KG1 (cell line): ENCODE measurements around the gene PON2.
"Not testable (repeated sequence)": the region's sequence is repeated elsewhere in the genome, so short reads cannot be mapped to it uniquely, and the experiment has no call there.

Source experiments
- DNase-seq: peaks from one replicate; lab custom pipeline; 2025; lab: John Stamatoyannopoulos, UW

PON2 gene

DNA sequence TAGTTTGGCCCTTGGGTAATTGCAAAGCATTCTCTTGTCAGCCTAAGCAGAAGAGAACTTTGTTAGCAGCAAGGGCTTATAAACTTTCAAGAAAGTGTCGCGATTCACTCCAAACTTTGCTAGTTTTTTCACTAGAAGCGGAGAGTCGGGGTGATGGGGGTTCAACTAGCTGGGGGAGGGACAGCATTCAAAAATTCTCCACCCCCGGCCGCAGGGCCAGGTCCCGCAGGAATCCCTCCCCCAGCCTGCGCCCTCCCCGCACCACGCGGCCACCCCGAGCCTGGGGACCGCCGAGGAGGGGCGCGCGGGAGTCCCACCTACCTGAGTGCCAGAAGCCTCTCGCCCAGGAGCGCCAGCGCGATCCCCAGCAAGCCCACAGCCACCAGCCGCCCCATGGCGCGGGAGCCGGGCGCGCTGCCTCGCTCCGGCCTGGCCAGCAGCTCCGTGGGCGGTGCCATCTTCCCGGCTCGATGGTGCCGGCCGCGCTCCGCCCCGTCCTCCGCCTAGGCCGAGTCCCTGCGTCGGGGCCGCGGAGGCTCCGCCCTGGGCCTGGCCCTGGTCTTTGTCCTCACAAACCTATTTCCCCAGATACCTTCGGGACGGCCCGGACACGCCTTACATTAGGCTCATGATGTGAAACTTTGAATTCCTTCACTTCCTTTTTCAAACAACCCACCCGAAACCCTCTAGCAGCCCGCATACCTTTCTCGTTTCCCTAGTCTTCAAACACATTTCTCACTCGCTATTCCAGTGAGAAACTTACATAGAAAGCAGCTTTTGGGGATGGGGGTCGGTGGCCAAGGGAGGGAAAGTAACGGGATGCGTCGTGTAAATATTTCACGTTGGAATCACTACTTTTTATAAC, at the start of gene PON2:
Gene PON2 (minus strand): TSS at position 472 of the 865 bp plus-strand sequence. CDS start 77 bp downstream, at position 395.
- peak; percentile 10 for DNase-seq

DNA sequence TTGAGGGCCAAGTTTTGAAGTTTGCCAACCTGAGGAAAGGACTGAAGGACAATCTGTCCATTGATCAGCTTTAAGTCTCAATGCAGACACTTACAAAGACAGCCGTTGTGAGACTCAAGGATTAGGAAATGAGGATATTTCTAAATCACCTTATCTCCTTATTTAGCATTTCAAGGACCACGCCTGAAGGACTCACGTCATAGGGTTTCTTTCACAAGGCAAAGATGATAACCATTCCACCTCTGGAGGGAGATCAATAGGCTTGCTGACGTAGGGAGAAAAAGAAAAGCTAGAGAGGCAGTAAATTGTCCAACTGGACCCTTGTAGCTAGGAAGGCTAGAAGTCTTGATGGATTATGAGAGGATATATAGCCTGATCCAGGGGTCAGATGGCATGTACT, 47.6 kb upstream of the PON2 start:
- no peak for DNase-seq

DNA sequence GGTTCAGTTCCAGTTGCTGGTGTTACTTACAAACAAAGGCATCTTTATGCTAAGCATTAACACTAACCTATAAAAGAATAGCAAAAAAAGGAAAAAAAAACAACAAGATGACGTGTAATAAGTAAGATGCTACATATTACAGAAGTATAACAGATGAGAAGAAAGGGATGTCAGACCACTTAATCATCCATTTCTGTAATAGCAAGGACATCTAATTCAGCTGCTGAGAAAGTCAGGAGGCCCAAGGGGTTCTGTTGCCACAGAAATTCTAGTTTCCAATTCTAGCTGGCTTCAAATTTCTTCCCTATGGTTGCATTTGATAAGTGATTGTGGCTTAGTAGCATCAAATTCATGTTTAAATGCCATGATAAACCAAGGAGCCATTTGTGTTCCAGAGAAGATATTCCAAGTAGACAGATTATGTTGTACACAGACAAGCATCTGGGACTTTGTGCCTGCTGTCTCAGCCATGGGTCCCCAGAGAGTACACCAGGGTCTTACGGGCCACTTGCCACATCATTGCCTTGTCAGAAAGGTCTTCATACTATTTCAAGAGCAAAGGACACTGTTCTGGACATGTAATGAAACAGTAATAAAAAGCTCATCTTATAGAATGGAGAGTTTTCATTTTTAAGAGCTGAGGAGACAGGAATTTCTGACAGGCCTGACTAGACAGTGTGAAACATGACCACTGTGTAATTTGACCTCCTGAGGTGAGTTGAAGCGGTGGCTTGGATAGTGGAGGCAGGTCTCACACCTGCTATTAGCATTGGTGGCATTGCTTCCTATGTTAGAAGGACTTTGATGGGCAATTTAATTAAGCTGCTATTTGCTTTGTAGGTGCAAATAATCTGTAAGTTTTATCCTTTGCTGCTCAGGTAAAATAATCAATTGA, 46.7 kb upstream of the PON2 start:
- no peak for DNase-seq

DNA sequence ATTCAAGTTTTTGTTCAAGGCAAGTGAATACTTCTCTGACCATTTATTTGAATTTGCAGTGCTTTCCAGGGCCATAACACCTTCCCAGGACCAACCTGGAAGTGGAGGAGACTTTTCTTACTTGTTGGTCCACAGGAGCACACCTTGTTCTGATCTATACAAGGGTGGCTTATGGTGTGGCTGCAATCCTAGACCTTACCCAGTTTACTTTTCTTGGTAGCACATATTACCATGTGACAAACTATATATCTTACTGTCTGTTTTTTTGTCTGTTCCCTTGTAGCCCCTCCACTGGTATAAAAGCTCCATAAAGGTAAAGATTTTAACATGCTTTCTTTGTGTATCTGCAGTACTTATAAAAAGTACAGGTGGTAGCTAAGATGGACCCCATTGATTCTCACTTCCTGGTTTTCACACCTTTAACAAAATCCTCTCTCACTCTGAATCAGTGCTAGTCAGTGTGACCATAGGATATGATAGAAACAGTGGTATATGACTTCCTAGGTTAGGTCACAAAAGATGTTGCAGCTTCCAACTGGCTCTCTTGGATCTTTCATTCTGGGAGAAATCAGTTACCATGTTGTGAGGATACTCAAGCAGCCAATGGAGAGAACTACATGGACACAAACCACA, 45.3 kb upstream of the PON2 start:
- no peak for DNase-seq

DNA sequence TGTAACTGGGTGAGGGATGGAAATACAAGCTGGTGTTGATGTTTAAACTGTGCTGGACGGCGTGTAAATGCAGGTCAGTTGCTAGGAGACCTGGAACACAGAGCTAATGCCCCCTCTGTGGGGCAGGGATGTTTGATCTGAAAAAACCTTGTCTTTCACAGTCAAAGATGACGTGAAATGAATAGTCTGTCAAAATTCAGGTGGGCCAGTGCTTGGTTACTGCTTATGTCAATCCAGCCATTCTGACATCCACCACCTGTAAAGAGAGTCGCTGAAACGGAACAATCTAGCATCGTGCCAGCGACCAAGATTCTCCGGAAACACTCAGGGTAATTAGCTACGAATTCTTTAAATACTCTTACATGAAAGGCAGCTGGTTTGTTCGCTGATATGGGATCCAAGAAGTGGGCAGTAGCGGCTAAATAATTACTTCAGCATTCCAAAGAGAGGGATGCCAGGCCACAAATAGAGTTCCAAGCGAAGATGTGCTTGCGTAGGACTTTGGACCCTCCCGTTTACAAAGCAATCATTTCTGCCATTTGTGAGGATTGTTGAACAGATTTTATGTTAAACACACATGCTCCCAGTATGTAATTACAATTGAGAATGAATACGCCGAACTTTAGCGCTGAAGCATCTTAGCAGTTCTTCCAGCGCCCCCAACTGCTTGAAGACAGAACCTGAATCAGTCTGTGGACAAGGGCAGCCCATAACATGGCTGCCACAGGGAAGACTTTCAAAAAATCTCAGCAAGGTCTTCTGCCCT, 43.6 kb upstream of the PON2 start:
- DNase-seq = no peak

DNA sequence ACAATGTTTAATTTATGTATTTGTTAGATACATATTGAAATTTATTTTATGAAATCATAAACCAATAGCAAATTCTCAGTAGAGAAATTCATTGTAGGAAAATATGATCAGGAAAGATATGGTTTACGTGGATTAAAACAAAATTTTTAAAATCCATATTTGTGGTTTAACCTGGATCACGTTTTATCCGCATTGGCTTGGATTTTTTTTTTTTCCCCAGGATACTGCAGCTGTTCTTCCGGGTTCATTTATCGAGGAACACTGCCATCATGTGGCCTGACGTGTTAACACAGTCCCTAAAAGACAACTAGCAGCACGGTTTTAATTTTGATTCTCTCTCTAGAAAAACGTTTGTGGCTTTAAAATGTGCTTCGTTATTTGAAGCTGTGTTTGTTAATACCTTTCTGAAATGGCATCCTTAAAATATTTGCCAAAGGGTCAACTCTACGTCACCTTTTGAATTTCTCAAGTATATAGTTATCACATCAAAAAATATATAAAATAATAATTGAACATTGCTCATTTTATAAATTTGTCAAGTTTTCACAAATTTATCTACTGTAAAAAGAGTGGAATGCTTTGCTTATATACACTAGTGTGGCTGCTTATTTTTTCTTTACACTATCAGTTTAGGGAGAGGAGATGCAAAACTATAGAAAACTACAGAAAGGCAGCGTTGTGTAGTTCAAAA, 42.2 kb upstream of the PON2 start:
- peak; percentile 13 for DNase-seq

DNA sequence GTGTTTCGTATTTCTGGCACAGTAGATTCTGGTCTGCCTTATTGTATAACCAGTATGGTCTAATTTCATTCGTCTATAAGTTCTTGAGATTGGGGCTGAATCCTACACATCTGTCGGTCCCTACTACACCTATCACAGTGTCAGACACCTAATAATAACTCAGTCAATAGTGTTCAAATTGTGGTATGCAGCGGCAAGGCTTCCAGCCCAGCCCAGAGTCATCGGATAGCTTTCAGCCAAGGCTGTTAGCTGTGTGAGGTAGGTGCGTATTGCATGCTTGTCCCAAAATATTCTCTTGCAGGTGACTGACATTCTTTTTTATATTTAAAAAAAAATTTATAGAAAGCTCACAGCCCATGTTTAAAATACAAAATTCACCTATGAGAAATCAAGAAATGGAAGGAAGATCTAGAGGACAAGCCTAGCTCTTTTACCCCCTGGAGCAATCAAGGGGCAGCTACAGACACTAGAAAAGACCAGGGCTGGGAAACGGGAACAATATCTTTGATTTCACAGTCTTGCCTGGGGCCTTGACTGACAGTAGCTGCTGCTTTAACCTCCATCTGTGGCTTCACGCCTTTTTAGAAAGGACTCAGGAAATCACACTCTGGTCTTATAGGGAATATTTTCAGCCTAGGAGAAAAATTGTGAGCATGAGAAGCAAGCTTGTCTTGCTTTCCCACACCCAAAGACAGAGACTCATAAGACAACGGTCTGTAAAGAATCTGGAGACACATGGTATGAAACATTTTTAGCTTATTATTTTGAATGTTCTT, 41.4 kb upstream of the PON2 start:
- DNase-seq = no peak

DNA sequence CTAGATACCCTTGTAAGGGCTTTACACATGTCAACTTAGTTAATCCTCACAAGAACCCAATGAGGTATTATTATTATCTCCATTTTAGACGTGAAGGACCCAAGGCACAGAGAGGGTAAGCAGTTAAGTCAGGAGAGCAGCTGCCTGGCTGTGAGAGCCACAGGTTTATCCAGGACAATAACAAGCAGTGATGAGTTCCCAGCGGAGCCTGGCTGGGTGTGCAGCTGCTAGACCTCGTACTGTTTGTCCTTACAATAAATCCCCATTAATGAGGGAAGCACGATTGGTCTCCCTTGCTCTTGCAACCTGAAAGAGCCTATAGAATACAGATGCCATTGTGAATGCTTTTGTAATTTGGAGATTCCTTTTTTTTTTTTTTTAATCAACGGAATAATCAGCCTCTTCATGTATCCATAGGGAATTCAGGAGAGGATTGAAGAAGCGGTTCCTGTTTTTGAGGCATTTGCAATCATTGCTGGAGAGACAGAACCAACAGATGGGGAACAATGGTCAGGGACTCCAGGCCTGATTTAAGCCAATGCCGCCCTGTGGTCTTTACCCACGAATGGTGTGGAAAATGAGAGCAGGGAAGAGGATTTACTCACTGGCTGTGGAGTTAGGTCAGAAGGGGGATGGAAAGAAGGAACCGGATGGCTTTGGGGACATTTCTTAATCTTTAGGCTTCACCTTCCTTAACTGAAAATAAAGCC, 38.6 kb upstream of the PON2 start:
- DNase-seq = no peak

DNA sequence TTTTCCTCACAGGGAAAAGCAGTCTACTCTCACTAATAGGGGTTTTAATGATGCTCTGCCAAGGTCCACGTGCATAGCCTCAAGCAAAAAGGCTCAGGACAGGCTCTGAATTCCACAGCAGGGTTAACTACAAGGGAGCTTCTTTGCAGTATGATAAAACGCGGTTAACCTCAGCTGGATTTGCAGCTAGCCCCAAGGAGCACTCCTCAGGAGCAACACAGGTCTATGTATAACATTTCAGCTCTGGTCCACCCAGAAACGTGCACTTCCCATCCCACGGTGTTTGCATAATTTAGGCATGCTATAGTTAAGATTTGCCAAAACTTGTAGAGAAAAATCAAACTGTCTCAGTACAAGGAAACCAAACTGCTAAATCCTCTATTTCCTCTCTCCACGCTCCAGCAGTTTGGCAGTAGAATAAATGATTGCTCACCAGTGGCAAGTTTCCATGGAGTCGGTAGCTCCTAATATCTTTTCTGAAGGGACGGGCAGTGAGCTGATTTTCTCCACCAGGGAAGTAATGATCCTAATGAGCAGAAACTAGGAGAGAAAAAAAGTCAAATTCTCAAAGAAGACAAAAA, 37.8 kb upstream of the PON2 start:
- no peak for DNase-seq

DNA sequence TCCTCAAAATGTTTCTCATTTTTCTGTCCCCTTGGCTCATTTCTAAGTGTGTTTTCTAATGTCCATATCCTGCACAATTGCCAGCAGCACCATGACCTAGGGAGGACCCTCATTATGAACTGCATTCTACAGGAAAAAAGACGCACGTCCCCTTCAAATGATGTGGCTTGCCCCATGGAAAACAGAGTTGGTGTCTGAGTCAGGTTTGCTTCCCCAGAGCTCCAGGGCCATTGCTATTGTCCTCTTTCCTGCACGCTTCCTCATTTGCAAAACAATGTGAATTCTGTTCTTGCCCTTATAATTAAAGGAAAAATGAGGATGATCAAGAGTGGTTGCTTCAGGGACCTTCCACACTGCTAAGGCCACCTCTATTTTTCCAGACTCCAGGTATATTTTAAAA, 36.2 kb upstream of the PON2 start:
- DNase-seq = no peak

DNA sequence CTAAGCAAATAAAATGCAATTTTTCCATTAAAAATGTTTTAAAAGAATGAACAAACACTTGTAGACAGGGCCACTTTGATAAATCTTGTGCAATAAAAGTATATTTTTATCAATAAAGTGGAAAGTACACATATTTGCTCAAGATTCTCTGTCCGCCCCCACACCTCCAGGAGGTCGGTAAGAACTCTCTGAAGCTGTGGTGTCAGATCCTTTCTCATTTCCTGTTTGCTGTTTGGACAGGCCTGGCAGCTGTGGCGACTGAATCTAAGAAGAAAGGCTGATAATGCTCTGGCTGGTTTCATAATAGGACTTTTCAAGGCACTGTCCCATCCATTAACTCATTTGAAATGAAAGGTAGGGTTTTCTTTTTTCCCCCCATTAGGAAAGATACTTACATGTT, 35.6 kb upstream of the PON2 start:
- DNase-seq = no peak

DNA sequence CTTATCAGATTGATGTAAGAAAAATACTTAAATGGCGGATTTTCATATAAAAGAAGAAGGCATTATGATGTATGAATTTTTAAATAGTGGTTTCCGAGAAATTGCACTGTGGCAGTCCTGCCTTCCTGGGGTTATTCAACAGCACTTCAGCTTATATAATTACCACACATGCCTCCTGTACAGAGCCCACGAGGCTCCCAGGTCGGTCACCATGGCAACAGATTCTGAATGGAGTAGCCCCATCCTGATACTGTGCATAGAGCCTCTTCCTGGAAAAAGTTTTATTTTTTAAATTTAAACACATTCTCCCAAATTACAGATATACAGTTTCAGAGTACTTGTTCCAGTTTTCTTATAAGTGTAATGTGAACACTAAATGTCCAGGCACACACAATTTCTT, 35.0 kb upstream of the PON2 start:
- no peak for DNase-seq

DNA sequence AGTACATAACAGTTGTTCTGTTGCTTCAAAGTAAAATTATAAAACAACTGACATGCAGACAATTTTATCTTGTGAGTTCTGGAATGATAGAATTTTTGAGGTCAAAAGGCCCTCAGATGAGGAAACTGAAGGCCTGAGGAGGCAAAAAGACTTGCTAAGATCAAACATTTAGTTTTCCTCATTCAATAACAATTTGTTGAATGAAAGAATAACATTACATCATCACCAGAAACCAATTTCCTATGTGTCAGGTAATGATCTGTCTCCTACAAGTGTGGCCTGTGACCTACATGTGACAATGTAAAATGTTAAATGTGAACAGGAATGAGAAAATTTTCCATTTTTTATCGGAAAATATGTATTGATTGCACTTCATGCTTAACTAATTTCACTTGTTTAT, 34.4 kb upstream of the PON2 start:
- DNase-seq = no peak

DNA sequence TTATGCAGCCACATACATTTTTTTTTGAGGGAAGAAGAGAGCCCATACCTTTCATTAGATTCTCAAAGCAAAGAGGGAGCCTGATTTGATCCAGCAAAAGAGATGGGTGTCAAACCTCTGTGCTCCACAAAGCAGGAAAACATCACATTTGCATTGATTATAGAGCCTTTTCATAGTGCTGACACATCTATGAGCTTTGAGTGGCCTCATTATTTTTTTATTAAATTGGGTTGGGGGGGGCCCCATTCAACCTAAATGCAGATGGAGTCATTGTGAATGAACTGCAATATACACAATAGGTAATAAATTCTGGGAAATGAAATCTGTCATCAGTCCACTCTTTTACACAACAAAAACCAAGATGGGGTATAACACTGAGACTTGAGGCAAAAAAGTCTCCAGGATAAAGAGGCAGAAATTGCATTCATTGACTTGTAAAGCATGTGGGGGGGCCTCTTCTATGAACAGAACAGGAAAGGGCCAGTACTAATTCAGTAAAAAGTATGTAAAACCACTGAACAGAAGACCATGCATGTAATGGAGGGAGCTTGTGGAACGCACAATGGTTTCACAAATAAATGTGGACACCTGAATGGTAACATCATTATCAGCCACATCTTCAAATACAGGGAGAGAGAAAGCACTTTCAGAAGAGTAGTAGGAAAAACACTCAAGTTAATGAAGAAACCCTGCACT, 33.2 kb upstream of the PON2 start:
- DNase-seq = no peak

DNA sequence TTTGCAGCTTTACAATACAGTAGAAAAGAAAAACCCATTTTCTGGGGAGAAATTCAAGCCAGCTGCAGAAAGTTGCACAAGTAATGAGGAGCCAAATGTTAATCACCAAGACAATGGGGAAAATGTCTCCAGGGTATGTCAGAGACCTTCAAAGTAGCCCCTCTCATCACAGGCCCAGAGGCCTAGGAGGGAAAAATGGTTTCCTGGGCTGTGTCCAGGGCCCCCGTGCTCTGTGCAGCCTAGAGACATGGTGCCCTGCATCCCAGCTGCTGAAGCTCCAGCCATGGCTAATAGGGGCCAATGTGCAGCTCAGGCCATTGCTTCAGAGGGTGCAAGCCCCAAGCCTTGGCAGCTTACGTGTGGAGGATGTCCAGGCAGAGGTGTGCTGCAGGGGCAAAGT, 25.8 kb upstream of the PON2 start:
- not testable (repeated sequence) for DNase-seq

DNA sequence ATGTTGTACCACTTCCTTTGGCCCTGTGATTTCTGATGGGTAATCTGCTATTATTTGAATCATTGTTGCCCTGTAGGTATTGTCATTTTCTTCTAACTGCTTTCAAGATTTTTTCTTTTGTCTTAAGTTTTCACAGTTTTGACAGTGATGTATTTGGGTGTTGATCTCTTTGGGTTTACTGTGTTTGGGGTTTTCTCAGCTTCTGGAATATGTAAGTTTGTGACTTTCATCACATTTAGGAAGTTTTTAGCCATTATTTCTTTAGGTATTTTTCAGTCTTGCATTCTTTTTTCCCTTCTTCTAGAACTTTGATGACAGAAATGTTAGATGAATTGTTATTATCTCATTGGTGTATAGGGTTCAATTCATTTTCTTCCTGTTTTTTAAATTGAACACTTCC, 23.1 kb upstream of the PON2 start:
- DNase-seq = no peak

DNA sequence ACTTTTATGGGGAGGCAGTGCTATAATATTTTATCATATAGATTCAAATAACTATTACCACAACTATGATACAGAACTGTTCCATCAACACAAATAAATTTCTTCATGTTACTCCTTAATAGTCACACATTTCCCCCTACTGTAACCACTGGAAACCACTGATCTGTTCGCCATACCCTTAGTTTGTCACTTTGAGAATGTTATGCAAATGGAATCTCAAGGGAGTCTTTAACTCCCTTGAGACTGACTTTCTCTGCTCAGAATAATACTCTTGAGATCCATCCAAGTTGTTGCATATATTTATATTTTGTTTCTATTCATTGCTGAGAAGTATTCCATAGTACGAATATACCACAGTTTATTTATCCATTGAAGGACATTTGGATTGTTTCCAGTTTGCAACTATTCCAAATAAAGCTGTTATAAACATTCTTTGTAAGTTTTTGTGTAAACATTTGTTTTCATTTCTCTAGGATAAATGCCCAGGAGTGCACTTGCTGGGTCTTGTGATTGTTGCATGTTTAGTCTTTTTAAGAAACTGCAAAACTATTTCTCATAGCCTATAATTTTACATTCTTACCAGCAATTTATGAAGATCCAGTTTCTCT, 19.7 kb upstream of the PON2 start:
- DNase-seq = no peak

DNA sequence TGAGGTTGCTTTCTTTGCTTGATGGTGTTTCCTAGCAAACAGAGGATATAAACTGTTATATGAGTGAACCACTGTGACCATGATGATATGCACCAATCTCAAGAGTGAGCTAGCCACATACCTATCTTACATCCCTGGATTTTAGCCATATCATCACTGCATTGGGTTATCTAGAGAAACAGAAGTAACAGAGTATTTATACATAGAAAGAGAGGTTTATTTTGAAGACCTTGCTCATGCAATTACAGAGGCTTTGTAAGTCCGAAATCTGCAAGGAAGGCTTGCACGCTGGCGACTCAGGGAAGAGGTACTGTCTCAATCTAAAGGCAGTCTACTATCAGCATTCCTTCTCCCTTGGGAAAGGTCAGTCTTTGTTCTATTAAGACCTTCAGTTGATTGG, 11.8 kb upstream of the PON2 start:
- DNase-seq = no peak
